SH-SY5Y (cell line): ENCODE measurements around the gene CSRP1.
A peak's percentile ranks its signal among the peaks of the same experiment; 100 is the strongest.

Source experiments
- GATA2 ChIP-seq: IDR thresholded peaks from 2 replicates; pipeline ENCODE4 v1.6.1; 2011; ENCODE audit warnings: mild to moderate bottlenecking, low read depth, low read length
- GATA3 ChIP-seq: IDR thresholded peaks from 2 replicates; pipeline ENCODE4 v1.6.1; 2011; ENCODE audit warnings: low read depth, mild to moderate bottlenecking, low read length, moderate library complexity

CSRP1 gene

GRCh38 chr1:201510734-201511133 lies 3.8 kb upstream of the CSRP1 start:
- TF ChIP-seq GATA3 (no peak), GATA2 (no peak)

- no peak for TF ChIP-seq GATA2
- TF ChIP-seq GATA3: no peak
These were observed 2.9 kb upstream of the CSRP1 start for GRCh38 chr1:201509601-201510374.

- TF ChIP-seq GATA2 (no peak), GATA3 (no peak)
These were observed 1.9 kb upstream of the CSRP1 start for GRCh38 chr1:201508809-201509208.

GRCh38 chr1:201507360-201507675 lies 395 bp upstream of the CSRP1 start:
- TF ChIP-seq GATA2 (no peak), GATA3 (no peak)

- no peak for TF ChIP-seq GATA2
- no peak for TF ChIP-seq GATA3
These were observed 831 bp downstream of the CSRP1 start for GRCh38 chr1:201506092-201506491.

GRCh38 chr1:201505503-201505890 lies 1.4 kb downstream of the CSRP1 start:
- TF ChIP-seq GATA3 (no peak), GATA2 (no peak)

GRCh38 chr1:201504799-201505502 lies 2.0 kb downstream of the CSRP1 start:
- no peak for TF ChIP-seq GATA3
- TF ChIP-seq GATA2: no peak

GRCh38 chr1:201504179-201504631 lies 2.7 kb downstream of the CSRP1 start:
- TF ChIP-seq GATA2: no peak
- TF ChIP-seq GATA3: no peak

GRCh38 chr1:201503397-201504176 lies 3.3 kb downstream of the CSRP1 start:
- TF ChIP-seq GATA3: no peak
- no peak for TF ChIP-seq GATA2

GRCh38 chr1:201502511-201502857 lies 4.4 kb downstream of the CSRP1 start:
- TF ChIP-seq GATA2 (no peak), GATA3 (no peak)

- TF ChIP-seq GATA3 (no peak), GATA2 (peak; percentile 25; the same call in 1 of the 2 replicates)
These were observed 5.0 kb downstream of the CSRP1 start for GRCh38 chr1:201501812-201502510.

GRCh38 chr1:201501144-201501543 lies 5.8 kb downstream of the CSRP1 start:
- TF ChIP-seq GATA3 (no peak), GATA2 (no peak)

GRCh38 chr1:201500670-201501120 lies 6.2 kb downstream of the CSRP1 start:
- TF ChIP-seq GATA2: no peak
- no peak for TF ChIP-seq GATA3

GRCh38 chr1:201499795-201500669 lies 6.9 kb downstream of the CSRP1 start:
- TF ChIP-seq GATA2: no peak
- no peak for TF ChIP-seq GATA3
